ENCODE data around the gene GRM4.

The GRM4 gene

DNA sequence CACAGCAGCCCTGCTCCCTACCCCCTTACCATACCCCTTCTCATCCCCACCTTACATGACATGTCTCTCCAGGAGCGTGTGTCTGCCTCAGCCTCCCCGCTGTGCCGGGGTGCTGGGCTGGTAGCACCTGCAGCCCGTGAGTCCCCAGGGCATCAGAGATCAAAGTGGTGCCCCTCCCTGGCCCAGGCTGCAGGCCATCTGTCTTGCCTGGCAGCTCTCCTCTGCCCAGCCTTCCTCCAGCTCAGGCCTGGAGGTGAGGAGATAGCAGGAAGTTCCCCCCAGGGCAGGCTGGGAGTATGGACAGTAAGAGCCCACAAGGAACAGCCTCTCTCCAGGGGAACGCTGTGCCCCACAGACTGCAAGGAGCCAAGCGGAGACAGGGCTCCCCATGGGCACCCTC, 35.3 kb downstream of the GRM4 start:
- no peak for DNase-seq (ENCODE audit: low read depth in 1 of 2, low spot score in 1 of 2)

DNA sequence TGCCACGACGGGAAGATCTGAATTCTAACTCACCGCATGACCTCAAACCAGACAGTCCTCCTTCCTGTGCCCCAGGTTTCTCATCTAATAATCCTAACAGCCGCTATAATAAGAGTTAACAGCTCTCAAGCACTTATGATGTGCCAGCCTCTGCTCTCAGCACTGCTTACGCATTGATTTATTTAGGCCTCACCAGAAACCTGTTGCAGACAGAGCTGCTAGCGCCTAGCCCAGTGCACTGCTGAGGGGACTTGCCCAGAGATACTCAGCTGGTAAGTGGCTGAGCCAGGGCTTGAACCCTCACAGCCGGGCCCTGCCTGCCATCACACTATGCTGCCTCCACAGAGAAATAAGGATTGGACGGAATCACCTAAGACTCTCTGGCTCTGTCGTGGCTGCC, 37.7 kb downstream of the GRM4 start:
- no peak for DNase-seq (ENCODE audit: low read depth in 1 of 2, low spot score in 1 of 2)

DNA sequence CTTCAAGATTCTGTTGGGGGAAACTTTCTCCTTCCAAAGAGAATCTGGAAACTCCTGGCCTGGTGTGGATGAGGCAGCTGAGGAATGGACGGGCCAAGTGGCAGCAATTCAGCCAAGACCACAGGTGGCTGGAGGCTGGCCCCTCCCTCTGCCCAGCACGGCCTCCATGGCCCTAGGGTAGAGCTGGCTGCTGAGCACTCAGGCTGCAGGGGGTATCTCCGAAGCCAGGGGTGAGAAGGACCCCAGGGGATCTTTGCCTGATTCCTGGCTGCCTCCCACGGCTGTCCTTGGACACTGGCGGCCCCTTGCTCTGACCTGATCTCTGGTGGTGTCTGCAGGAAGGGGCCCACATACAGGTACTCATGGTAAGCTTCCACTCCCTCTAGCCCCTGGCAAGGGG, 39.0 kb downstream of the GRM4 start:
- DNase-seq (ENCODE audit: low read depth in 1 of 2, low spot score in 1 of 2): no peak

DNA sequence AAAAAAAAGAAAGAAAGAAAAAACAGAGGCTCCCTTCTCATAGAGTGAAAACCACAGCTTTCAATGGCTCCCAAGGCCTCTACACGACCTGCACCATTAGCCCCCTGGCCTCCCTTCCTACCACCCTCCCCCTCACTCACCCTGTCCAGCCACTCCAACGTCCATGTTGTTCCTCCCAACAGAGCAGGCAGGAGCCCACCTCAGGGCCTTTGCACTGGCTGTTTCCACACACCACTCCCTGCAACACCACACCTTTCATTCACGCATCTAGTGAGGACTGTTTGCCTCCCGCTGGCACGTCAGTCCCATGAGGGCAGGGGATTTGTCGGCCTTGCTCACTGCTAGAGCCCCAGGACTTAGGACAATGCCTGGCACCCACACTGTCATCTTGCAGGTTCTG, 39.5 kb downstream of the GRM4 start:
- DNase-seq (ENCODE audit: low read depth in 1 of 2, low spot score in 1 of 2): no peak

DNA sequence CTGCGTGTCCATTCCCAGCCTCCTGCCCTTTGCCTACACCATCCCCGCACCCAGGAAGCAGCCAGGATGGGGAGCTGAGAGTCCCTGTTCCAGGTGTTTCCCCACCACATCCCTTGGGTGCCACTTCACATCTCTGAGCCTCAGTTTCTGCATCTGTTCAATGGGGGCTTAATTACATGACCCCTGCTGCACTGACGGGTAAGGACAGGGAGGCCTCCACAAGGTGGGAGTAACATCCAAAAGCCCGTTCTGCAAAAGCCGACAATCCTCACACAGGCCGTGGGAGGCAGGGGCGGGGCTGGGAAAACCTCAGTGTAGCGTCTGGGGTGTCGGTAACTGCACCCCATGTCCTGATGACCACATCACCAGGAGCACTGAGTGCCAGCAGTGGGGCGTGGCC, 41.3 kb downstream of the GRM4 start:
- DNase-seq (ENCODE audit: low read depth in 1 of 2, low spot score in 1 of 2): no peak

DNA sequence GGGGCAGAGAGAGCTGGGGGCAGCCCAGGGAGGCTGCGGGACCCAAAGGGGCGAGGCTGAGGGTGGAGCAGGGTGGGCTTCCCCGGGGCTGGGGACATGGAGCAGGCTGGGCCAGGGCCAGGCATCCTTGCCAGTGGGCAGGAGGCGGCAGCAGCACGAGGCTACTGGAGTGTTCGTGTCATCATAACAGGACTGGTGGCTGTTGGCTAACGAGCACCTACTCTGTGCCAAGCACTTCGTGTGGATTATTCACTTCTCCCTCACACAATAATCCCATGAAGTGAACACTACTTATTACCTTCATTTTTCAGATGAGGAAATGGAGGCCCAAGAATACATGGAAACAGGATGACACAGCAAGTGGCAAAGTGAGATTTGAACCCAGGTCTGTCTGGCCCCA, 41.7 kb downstream of the GRM4 start:
- no peak for DNase-seq (ENCODE audit: low read depth in 1 of 2, low spot score in 1 of 2)

DNA sequence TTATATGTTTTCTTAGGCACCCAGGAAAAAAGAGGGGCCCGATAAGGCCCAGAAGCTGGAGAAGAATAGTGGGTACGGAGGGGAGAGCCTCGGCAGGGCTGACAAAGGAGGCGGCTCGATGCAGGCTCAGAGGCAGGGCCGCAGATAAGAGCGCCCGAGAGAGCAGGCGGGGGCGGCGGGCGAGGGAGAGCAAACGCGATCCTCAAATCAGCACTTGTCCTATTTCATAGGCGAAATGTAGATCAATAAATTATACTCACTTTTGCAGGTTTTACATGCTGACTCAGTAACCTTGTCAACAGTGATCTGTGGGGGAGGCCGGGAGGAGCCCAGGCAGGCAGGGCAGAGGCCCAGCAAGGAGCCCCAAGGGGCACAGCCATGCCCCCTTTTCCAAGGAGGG, 42.6 kb downstream of the GRM4 start:
- no peak for DNase-seq (ENCODE audit: low read depth in 1 of 2, low spot score in 1 of 2)

DNA sequence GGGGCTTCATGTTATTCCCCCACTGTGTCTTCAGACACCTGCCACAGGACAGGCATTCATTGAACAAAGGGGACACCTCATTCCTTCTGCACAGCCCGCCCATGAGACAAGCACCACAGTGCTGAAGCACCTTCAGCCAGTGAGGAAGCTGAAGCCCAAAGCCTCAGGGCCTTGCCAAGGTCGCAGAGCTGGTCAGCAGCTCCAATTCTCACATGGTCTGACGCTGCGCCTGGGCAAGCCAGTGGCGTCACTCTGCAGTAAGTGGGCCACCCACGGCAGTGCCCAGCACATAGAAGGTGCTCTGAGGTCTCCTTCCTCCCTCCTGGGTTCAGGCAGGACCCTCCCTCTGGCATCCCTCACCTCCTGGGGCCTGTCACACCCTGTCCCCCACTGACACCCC, 43.2 kb downstream of the GRM4 start:
- DNase-seq (ENCODE audit: low read depth in 1 of 2, low spot score in 1 of 2): no peak

DNA sequence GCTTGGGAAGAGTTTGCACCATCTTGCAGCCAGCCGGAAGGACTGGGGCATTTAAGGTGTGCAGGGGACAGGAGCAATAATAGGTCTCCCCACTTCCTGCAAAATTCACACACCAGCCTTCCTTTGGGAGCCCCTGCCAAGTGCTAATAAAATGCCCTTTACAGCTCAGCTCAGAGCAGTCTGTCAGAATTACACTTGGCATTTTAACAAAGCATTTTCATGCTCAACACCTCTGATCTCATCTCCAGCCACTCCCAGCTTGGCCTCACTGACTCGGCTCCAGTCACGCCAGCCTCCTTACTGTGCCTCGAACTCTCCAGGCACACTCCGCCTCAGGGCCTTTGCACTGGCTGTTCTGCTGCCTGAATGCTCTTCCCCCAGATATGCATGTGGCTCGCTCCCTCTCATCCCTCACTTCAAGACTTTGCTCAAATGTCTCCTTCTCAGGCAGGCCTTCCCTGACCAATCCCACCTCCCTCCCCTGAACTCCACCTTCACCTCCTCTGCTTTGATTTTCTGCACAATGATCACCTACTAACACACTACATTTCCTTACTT, 43.7 kb downstream of the GRM4 start:
- no peak for DNase-seq (ENCODE audit: low read depth in 1 of 2, low spot score in 1 of 2)

DNA sequence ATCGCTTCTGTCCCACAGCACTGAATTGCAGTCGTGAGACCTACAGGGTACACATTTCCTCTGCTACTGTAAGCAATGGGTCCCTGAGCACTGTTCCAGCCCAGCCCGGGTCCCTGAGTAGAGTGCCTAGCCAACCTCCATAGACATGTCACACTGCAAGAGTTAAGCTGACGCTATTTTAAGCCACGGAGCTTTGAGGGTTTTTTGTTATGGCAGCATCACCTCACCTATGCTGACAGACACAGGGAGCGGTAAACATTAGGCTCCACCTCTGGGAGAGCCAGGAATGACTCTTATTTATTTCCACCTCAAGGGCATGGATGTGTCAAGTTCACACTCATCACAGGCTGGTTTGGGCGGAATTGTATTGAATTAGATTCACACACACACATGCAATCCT, 45.1 kb downstream of the GRM4 start:
- DNase-seq (ENCODE audit: low read depth in 1 of 2, low spot score in 1 of 2): no peak

DNA sequence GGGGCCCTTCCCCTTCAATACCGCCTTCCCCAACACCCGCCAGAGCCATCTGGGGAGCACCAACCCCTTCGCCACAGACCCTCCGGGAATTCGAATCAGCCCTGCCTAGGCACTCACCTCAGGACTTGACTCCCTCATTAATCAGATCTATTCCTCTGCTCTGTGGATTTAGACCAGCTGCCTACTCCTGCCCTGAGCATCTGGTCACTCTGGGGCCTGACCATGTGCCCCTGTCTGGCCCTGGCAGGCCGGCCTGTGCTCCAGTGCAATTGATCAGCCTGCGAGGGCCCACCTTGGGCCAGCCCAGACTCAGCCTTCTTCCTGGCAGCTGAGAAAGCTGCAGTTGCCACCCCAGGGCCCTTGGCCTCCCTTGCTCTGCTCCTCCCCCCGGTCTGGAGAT, 46.0 kb downstream of the GRM4 start:
- DNase-seq (ENCODE audit: low read depth in 1 of 2, low spot score in 1 of 2): no peak

DNA sequence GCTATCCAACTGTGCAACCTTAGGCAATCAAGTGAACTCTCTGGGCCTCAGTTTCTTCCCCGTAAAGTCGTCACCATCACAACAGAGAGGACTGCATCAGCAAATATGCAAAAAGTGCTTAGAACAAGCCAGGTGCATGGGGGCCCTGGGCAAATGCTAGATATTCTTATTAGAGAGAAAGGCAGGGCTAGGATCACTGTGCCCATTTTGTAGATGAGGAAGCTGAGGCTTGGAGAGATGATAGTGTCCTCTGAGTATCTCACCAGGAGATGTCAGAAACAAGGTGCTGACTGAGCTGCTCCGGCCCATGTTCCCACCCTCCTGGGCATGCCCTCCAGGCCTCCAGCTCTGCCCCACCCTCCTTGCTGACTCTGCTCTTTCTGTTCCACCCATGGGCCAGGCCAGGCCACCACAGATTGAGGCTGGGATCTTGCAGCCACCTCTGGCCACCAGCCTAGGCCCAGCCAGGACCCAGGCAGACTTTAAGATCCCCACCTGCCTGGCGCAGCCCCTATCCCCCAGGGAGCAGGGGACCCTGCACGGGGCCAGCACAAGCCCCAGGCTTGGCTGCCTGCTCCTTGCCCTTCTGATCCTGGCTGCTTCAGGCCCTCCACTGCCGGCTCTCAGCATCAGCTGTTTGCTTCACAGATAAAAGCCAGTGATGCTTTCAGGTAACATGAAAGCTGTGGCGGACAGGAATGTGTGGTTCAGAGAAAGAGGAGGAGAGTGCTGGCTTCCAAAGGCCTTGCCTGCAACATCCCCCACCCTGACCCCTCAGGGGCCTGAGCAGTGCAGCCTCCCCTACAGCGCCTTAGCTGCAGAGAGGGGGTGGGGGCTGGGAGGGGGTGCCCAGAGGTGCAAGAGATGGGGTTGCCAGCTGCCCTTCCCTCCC, 47.6 kb downstream of the GRM4 start:
- DNase-seq (ENCODE audit: low read depth in 1 of 2, low spot score in 1 of 2): no peak

DNA sequence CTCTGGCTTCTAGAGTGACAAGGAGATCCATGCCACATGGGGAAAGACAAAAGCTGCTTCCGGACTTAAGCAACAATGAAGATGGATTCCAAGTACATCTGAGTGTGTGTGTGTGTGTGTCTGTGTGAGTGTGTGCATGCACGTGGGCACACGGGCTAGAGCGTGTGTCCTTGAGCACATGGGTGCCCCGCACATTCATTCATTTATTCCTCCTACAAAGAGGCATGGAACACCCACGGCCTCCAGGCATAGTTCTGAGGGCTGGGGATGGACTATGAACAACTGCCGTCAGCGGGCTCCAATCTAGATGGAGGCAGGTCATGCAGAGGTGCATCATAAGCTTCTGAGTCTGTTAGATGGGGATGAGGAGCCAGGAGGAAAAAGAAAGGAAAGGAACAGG, 49.1 kb downstream of the GRM4 start:
- DNase-seq (ENCODE audit: low read depth in 1 of 2, low spot score in 1 of 2): no peak

DNA sequence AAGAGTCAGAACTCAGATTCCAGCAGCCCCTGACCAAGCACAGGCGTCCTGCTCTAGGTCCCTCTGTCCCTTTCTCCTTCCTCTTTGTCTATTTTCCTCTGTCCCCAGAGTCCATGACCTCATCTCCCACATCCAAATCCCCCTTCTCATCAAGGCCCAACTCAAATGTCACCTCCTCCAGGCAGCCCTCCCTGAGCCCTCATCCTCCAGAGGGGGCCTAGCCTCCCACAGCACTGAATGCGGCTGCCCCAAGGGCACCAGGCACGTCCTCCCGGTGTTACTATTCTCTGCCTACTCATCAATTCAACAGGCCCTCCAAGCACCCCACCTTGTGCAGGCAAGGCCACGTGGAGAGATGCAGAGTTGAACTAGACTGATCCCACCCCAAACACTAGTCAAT, 49.7 kb downstream of the GRM4 start:
- DNase-seq (ENCODE audit: low read depth in 1 of 2, low spot score in 1 of 2): no peak

DNA sequence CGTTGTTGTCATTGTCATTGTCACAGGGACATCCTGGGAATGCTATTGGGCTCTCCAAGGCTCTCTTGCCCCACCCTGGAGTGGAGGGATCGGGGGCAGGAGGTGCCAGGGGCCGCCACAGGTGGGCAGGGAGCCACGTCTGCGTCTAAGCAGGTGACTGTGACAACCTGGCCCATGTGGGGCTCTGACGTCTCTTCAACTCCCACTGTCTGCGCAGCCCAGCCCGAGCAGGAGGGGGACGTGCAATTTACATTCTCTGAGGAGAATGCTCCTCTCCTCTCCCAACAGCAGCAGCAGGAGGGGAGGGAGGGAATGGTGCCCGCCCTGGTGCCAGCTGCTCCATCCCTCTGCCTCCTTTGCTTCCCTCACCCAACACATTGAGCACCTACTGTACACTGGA, 50.1 kb downstream of the GRM4 start:
- DNase-seq (ENCODE audit: low read depth in 1 of 2, low spot score in 1 of 2): no peak

DNA sequence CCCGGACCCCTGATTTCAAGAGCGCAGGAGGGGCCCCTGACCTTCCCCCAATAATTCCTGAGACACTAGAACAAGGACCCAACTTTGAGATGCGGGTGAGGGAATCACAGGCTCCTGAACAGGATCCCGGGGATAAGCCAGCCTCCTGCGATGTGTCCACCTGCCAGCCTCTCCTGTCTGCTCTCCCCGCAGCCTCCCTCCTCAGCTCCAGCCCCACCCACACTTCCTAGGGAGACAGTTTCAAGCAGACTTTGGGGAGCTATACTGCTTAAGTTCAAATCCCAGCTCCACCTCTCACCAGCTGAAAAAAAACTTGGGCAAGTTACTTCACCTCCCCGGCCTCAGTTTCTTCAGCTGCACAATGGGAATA, 50.8 kb downstream of the GRM4 start:
- no peak for DNase-seq (ENCODE audit: low read depth in 1 of 2, low spot score in 1 of 2)

DNA sequence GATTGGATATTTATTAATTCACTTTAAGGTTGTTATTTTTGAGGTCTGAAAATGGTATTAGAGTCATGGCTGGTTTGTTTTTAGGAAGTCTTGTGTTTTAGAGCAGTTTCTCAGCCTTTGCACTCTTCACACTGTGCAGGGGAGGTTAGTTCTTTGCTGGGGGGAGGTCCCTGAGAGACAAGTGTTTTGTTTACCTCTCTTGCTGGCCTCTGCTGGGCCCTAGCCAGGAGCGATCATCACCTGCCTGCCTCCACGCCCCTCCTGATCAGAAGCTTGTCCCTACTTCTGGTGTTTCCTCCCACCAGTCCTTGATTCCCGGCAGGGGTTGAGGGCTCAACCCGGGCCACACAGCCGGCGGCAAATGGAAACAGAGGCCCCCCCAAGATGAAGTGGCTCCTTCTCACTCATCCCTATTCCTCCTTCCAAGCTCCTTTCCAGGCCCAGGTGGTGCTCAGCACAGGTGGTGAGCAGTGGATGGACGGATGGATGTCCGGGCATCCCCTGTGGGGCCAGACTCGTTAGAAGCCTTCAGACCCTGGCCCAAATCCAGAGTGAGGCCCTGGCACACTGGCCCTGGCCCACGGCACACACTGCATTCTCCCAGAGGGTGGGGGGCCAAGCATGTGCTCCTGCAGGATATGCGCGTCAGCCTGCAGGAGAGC, 51.3 kb downstream of the GRM4 start:
- DNase-seq (ENCODE audit: low read depth in 1 of 2, low spot score in 1 of 2): no peak

DNA sequence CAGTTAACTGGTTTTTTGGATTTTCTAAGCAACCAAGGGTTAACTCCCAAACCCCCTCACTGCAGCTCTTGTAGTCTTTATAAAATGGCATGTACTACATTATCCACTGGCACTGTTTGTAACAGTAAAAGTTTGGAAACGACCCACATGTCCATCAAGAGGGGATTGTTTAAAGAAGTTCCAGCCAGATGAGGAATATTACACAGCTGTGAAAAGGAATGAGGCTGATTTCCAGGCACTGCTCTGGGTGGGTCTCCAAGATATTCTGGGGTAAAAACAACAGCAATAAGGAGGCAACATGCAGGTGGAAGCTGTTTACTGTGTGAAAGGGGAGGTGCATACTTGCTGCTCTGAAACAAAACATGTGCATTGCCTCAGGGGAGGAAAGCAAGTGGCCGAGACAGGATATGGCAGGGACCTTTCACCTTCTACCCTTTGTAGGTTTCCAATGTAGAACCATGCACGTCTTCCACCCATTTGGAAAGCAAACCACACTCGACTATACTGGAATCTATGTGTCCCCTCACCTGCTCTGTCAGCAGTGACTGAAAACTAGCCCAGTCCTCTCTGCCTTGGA, 51.9 kb downstream of the GRM4 start:
- no peak for DNase-seq (ENCODE audit: low read depth in 1 of 2, low spot score in 1 of 2)

DNA sequence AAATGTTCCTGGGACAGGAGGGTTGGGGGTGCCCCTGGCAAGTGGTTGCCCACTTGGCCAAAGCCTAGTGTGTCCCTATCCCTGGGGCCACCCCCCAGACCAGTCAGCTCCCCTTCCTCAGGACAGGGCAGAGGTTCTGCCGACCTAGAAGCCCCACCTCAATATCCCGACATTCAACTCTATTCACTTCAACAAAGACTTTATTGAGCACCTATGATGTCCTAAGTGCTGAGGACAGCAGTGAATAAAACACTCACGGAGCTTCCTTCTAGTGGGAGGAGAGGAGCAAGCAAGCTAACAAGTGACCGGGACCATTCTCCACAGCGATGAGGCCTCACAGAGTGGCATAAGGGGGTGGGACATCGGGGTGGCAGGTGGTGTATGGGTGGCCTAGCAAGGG, 52.7 kb downstream of the GRM4 start:
- no peak for DNase-seq (ENCODE audit: low read depth in 1 of 2, low spot score in 1 of 2)

DNA sequence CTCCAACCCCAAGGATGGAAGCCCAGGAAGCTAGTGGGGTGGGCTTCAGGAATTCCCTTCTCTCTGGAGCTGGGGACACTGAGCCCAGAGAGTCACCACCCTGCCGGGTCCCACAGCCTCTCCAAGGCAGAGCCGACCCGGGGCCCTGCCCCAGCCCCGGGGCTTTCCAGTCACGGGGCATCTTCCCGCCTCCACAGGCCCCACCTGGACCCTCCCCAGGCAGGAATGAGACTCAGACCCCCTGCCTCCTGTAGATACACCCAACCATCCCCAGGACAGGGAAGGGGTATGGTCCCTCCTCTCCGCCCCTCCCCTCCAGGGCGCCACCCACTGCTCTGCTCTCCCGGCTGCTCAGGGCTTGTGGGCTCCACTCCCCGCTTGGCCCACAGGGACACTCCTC, 53.3 kb downstream of the GRM4 start:
- no peak for DNase-seq (ENCODE audit: low read depth in 1 of 2, low spot score in 1 of 2)

DNA sequence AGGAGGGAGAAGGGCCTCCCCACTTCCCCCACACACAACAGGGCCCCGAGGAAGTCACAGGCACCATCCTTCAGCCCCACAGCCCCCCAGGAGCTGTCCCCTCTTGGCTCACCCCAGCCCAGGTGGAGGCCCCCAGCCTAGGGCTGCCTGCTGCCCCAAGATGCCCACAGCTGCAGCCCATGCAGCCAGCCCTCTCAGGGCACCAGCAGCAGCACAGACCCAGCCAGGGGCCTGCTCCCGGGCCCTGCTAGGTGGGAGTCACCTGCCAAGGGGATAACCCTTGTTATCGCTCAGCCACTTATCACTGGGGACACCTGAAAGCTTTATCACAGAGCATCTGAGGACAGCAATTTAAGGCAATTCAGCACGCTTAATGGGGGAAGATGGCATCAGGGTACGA, 55.0 kb downstream of the GRM4 start:
- no peak for DNase-seq (ENCODE audit: low read depth in 1 of 2, low spot score in 1 of 2)

DNA sequence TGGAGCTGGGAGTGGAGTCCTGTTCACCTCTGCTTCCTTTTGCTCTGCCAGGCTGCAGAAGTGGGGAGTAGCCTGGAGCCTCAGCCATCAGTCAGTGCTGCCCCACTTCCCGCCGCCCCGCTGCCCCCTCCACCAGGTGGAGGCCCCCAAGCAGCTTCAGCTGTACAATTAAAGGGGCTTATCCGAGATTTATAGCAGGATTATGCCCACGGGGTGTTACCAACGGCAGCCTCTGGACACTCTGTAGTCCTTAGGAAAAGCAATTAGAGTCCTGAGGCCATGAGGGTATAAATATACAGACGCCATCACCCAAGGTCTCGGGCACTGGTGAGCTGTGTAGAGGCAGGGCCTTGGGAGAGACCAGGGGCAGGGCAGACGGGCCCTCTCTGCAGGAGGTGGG, 55.4 kb downstream of the GRM4 start:
- no peak for DNase-seq (ENCODE audit: low read depth in 1 of 2, low spot score in 1 of 2)
